Activated CD4-positive, alpha-beta T cell treated with anti-CD3 and anti-CD28 coated beads, Interleukin-2, amount 50 U/mL, for 24 hours (primary cell): ENCODE measurements around the gene BIRC7.

ENCODE experiments used
- DNase-seq, 2 donors: peaks; one replicate each; pipeline ENCODE4 v3.0.0-alpha.2; 2020; ENCODE audit warnings: low read depth in 1 of 2, low spot score in 1 of 2

BIRC7 gene

DNA sequence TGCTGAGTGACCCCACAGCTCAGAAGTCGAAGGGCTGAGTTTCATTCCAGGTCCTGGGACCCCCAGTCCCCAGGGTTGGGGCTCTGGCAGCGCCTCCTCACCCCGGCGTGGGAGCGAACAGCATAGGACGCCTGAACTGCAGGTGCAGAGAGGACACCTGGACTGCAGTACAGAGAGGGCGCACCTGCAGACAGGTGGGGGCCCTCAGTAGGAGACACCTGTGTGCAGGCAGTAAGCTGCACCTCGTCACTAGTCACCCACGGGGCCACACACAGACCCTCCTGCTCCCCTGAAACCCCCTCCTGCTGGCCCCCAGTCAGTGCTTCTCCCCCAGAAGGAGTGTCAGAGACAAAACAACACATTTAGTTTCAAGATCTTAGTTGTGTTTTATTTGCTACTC is 27.1 kb downstream of the BIRC7 start:
- DNase-seq: no peak

DNA sequence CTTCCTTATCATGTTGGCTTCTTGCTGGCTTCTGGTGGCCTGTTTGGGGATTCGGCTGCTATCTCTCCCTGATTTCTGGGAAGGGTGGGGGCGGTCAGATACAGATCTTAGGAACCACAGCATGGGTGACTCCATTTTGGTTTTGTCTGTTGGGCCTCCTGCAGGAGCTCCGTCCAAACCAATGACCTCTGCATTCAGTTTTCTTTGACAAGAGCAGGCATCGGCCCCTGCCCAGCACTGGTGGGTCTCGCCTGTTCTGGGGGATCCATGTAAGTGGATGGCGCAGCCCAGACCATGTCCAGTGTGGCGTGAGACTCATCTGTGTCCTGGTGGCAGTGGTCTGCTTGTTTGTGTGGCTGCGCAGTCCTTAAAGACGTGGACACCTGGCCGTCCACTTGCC is 28.3 kb downstream of the BIRC7 start:
- no peak for DNase-seq

DNA sequence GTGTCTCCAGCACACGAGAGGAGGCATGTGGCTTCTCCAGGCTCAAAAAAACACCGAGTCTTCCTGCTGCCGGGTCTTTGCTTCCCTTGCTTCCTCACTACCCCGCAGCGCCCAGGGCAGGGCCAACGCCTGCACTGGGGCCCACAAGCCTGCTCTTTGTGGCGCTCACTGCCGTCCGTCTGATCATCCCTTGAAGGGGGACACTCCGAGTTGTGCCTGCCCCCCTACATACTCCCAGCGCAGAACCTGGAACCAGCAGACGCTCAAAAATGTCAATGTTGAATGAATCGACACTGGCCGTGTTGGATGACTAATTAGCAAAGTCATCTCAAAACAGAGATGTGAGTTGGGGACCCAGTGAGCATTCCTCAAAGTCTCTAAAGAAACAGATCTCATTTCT is 28.8 kb downstream of the BIRC7 start:
- no peak for DNase-seq

DNA sequence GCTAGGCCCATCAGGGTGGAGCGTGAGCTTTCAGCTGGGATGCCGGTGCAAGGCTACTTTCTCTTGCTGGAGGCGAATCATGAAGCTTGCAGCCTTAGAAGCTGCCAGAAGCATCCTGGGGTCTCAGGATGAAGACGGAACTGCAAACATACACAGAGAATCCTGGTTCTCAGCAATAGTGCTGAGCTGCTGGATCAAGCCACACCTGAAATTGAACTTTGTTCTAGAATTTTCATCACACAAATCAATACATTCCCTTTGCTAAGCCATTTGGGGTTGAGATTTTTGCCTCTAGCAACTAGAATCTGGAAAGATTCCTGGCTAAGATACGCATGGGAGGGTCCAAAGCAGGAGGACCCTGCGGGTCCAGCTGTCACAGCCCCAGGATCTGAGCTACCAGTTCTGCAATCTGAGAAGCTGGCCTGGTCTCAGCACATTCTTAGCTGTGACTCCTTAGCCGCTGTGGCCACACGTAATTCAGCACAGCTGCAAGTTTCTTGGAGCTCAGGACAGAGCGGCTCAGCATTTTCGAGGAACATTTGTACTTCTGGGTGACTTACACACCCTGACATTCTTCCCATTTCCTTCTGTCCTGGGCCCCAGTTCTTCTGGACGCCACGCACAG is 30.3 kb downstream of the BIRC7 start:
- DNase-seq: no peak

DNA sequence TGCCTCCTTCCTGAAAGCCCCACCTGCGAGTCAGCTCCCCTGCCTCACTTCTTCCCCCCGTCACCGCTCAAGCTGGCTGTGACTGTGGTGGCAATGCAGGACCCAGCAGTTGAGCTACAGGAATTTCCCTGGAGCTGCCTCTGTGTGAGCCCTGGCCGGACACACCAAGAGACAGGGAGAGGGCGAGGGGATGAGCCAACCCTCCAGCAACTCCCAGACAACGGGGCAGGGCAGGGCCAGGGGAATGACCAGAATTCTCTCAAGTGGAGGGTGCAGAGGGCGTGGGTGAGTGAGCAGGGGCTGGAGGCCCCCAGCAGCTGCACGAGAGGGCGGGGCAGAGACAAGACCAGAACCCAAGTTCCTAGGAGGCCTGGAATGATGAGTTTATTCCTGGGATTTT is 32.0 kb downstream of the BIRC7 start:
- no peak for DNase-seq

DNA sequence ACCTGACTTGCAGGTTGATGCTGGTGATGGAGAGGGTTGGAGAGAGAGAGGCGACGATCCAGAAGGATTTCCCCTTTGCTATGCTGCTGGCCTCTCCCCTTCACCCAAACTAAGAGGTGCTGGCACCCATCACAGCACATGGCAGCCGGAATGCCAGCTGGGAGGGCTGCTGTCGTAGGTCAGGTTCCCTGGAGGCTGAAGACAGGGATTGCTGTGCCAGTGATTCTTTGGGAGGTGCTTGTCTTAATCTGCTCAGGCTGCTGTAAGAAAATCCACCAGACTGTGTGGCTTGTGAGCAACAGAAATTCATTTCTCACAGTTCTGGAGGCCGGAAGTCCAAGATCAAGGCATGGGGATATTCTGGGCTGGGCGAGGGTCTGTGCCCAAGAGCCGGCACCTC is 32.6 kb downstream of the BIRC7 start:
- no peak for DNase-seq

DNA sequence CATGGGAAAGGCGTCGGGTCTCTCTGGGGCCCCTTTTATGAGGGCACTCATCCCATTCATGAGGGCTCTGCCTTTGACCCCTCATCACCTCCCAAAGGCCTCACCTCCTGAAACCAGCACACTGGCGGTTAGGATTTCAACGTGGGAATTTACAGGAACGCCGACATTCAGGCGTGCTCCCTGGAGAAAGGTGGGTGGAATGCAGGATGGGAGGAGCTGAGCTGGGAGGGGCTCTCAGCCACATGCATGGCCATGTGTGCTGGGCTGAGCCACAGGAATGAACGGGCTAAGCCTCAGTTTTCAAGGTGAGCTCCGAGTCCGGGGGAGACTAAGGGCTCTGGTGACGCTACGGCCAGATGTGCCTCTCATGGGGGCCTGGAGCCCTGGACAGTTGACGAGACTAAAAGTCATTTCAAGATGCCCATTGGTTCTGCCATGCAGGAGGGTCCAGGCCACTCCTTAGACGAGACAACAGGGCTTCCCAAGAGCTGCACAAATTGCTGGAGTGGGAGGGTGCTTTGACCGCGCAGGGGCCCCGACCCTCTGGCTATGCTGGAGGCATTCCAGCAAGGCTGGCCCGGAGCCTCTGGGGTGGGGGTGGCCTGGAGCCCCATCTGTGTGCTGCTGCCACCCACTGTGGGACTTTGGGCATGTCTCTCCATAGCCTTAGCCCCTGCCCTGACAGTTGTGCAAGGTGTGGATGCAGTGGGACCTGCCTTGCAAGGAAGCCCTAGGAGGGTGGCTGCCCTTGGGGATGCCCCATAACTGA is 33.1 kb downstream of the BIRC7 start:
- no peak for DNase-seq

DNA sequence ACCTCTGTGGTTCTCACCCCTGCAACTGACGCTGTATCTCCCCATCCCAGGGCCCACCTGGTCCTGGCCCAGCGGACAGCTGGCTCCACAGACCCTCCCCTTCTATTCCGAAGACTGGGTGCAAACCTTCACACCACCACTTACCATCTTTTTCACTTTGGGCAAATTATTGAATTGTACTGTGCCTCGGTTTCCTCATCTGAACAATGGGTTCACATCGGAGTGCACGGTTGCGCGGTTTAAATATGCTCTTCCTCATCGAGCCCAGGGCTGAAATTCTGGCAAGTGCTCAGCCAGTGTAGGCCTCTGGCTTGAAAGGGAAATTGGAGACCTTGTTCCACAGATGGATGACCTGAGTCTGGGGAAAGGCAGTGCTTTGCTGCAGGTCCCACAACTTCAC is 34.0 kb downstream of the BIRC7 start:
- DNase-seq: no peak

DNA sequence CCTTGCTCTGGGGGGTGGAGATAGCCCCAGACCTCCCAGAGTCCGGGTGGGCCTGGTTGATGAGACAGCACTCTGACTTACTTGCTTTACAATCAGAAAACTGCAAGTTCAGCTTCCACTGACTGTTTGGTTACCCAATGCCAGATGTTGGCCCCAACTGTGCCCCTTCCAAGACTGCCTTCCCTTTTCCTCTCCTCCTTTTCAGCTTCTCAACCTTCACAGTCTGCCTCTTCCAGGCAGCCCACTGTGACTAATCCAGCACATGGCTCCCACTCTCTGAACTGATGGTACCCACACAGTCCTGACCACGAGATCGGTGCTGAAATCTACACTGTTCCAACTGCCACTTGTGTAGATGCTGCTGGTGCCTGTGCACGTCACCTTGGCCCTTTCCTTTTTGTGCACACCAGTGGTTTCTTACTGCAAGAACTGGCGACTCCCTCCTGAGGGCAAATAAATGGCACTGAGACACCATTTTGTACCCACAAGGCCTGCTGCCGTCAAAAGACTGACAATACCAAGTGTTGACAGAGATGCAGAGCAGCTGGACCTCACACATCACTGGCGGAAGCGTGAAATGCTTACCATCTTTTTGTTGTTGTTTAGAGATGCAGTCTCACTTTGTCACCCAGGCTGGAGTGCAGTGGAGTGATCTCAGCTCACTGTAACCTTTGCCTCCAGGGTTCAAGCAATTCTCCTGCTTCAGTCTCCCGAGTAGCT is 35.1 kb downstream of the BIRC7 start:
- DNase-seq: no peak

DNA sequence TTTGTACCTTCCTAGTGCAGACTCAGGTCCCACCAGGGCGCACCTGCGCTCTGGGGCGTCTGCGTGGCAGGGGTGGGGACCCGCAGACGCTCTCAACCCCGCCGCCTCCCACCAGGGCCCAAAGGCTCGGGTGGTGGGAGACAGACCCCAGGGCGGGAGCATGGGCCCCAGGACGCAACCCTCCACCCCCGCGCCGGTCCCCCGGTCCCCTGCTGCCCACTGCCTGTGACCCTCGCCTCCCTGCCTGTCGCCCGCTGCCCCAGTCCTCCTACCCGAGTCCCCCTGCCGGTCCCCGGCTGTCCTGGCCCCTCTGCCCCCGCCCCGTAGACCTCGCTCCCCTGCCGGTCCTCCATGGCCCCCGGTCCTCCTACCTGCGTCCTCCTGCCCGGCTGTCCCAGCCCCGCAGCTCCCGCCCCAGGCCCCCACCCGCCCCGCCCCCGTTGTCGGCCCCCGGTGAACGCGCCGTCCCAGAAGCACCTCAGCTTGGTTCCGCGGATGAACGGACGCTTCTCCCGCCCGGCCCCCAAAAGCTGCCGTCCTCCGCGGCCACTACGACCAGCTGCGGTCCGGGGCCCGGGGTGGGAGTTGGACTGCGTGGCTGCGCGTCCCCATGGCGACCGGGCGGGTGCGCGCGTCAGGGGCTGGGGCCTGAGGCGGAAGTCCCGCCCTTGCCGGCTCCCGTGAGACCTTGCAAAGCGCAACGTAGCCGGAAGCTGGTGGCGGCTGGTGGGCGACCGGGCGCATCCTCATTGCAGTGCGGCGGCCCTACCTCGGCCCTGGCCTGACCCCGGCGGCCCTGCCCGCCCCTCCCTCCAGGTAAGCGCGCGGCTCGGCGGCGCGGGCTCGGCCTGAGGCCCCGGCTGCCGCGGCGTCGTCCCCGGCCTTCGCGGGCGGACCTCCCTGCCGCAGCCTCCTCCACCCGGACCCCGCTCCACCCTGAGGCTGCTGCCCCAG is 36.7 kb downstream of the BIRC7 start, which contains the start of gene ARFGAP1:
TSS of gene ARFGAP1 (plus strand) at position 709 of the 954 bp plus-strand sequence. CDS start 2,768 bp downstream, outside the sequence.
- DNase-seq: peak; percentile 78 to 83

DNA sequence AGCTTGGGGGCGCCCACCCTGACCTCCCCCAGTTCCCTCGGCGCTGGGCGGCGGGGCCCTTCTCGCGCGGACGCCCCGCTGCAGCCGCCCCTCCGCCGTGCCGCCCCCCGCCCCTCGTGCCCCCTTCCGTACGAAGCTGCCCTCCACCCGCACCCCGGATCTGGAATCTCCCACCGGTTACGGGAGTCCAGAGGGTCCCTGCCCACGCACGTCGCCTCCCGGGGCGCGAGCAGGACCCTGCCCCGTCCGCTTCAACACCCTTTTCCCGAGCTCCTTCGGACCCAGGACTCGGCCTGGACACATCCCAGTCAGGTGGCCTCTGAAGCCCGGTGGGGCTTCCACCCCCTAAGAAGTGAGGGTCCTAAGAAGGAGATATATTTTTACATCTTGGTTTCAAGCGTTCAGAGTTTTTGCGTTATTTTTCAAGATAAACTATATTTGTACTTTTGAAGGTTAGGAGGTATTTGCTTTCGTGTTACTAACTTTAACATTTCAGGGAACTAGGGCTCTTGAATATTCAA is 37.4 kb downstream of the BIRC7 start:
- DNase-seq: no peak

DNA sequence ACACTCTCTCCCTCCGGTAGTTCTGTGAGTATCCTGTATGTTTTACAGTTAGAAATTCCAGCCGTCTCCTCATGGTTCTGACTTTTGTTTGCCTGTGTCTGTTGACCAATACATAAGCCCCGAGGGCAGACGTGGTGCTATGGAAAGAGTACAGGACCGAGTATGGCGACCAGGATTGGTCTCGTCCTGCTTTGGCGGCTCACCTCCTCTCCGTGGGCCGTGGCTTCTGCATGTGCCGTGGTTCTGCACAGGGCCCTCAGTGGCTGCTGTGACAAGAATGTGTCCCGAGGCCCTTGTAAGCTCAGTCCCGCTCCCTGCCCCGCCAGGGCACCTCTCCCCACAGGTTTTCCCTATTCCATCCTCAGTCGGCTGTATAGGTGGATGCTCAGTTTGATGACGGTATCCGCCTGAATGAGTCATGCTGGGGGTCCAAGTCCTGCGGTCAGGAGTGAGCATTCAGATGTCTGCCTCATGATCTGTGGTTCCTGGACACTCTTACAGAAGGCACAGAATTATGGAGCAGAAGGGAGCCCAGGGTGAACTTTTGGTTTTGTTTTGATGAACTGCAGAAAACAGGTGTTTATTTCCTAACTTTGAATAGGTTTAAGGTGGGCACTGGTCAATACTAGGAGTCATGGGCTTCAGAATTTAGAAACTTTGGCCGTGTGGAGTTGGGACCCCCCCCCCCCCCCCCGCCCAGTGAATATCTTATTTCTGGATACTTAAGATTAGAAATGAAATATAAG is 38.1 kb downstream of the BIRC7 start:
- DNase-seq: no peak

DNA sequence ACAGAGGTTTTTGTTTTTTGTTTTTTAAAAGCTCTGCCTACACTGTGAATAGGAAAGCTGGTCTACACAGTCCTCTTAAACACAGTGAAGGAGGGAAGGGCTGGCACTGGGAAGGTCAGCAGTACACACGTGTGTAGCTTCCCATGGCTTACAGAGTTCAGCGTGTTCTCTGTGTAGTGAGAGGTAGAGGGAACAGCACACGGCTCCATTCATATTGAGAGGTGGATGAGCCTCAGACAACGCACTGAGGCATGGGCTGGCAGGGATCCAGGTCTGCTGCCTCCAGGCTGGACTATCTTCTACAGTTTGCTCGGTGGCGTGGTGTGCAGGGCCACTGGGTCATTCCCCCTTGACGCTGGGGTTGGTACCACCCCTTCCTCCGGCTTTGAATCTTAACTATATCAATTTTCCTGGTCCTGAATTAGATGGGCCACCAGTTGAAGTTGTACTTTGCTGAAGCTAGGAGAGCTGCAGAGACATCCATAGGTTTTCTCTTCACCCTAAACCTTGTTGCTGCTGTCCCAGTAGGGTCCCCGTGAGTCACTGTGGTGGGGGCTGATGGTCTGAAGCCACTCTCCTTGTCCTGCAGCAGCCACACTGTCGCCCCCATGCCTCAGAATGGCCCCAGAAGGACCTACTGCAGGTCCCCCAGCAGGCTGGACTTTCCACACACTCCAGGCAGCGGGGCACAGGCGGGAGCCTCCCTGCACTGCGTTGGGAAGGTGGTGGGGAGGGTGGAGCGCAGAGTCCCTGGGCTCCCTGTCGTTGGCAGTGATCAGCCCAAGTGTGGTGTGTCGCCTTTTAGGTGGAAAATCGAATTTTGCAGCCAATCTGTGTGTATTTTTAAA is 38.9 kb downstream of the BIRC7 start:
- no peak for DNase-seq

DNA sequence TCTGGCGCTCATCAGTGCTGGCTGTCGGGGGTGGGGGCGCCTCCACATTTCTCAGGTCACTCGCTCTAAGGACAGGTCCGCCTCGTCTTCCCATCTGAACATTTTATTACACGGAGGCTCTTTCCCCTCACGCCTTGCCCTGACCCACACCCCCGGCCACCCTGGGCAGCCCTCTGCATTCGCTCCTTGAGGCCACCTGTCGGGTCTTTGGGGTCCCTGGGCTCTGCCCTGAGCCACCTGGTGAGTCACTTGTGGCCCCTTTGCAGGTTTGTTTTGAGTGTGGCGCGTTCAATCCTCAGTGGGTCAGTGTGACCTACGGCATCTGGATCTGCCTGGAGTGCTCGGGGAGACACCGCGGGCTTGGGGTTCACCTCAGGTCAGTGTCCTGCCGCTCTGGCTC is 40.1 kb downstream of the BIRC7 start:
- DNase-seq: no peak

DNA sequence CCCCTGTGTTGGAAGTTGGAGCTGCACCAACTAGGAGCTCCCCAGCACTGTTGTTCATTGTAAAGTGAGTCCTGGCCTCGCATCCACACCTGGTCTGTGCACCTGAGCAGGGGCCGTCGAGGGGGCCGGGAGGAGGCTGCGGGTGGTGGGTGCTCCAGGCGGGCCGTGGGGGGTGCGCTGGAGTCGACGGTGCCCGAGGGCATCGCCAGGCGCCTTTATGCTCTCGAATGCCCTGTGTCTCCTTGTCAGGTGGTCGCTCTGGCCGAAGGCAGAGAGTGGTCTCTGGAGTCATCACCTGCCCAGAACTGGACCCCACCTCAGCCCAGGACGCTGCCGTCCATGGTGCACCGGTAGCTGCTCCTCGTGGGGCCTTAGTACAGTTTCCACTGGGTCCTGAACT is 41.3 kb downstream of the BIRC7 start:
- DNase-seq: no peak

DNA sequence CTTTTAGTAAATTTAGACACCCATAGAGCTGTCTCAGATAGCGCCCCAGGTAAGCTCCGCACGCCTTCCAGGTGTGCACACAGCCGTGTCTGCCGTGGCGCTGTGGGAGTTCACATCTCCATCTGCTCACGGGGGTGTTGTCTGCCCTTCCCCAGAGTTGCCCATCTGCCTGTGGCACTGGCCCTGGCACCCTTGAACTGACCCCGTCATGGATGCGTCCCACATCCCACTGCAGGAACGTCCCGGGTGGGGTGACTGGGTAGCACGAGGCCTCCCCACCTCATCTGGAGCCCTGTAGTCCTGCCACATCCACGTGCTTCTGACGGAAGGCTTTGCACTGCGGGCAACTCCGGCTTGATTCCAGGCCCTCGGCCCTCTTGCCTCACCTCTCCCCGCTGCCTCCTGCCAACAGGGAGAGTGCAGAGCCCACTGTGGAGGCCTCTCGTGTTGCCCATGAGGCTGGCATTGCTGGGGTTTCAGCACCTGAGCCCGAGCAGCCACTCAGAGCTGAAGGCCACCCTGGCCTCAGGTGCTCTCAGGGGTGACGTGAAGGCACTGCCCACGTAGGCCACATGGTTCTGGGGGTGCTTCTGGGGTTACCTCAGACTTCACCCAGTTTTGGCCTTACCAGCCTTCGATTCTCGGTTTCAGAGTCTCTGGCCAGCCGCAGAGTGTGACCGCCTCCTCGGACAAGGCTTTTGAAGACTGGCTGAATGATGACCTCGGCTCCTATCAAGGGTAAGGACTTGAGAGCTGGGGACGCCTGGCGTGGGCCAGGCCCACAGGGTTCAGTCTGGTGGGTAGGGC is 42.0 kb downstream of the BIRC7 start:
- DNase-seq: no peak

DNA sequence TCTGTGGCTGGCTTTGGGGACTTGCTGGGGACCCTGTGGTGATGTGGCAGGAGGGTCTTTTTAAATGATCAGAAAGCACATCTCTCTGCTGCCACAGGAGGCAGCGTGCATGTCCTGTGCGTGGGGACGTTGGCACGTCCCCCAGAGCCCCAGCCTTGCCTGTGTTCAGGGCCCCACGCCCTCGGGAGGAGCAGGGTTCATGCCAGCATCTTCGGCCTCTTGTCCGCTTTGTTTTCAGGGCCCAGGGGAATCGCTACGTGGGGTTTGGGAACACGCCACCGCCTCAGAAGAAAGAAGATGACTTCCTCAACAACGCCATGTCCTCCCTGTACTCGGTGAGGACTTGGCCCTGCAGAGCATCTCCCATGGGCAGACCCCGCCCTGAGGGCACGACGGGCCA is 43.0 kb downstream of the BIRC7 start:
- no peak for DNase-seq

DNA sequence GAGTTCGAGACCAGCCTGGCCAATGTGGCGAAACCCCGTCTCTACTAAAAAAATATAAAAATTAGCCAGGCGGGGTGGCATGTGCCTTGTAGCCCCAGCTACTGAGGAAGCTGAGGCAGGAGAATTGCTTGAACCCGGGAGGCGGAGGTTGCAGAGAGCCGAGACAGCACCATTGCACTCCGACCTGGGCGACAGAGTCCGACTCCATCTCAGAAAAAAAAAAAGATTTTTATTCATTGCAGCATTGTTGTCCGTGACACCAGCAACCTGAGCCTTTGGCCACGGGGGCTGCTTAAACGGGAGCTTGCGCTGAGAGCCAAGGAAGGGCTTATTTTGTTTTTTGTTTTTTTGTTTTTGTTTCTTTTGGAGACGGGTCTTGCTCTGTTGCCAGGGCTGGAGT is 44.2 kb downstream of the BIRC7 start:
- no peak for DNase-seq
